ENCODE data around the gene TSSK2. TPM values are rescaled to one million over a fixed set of nuclear protein-coding genes. Genes with fewer than 3 reads are reported as not detected.

Gene TSSK2
- polyA plus RNA-seq, 1 donor (not counting 4 experiments of a cell fraction or from before 2014, with no cell fraction given), result not detected

GRCh38 chr22:19147195-19147780, 16.2 kb downstream of the TSSK2 start:
- no peak for DNase-seq (ENCODE audit: low read depth, low spot score)
- H3K4me3 ChIP-seq (ENCODE audit: control insufficient read depth in 2 of 3, extremely low read depth in 1 of 3, insufficient read depth in 2 of 3, low read depth in 1 of 3, low read length in 3 of 3), result no peak overlapping the region
- dilution Hi-C loops (cut with MboI; ENCODE audit: extremely low pct_ligation_motif_present, low sequenced_read_pairs), result no loop called here
- no peak overlapping the region for H3K9ac ChIP-seq (ENCODE audit: control insufficient read depth, extremely low read depth, insufficient read depth, low read length)
- TF ChIP-seq EZH2 (IDR thresholded peaks at IDR 0.05; ENCODE audit: low read length) (no peak), CTCF (optimal IDR thresholded peaks at IDR 0.05 in 1 of 3, IDR thresholded peaks at IDR 0.05 in 1 of 3, conservative IDR thresholded peaks at IDR 0.05 in 1 of 3; ENCODE audit: extremely low read depth in 1 of 3, insufficient read depth in 2 of 3, low read length in 3 of 3) (no peak)
- no peak overlapping the region for H2AFZ ChIP-seq (ENCODE audit: control insufficient read depth, low read length)
- no peaks in the 10 kb centered on the region for H4K20me1 ChIP-seq (ENCODE audit: control insufficient read depth, extremely low read depth, insufficient read depth, low read length)
- H3K79me2 ChIP-seq (ENCODE audit: control insufficient read depth, insufficient read depth, low read length), result peaks cover 18% of the 10 kb centered on the region
- no peak overlapping the region for H3K4me2 ChIP-seq (ENCODE audit: control insufficient read depth, extremely low read depth, insufficient read depth, low read depth, low read length)
- H3K9me3 ChIP-seq (ENCODE audit: control insufficient read depth, low read depth, low read length), result no peaks in the 10 kb centered on the region
- H3K9me1 ChIP-seq (ENCODE audit: control insufficient read depth, extremely low read depth, insufficient read depth, low read length), result no peaks in the 10 kb centered on the region
- no peak overlapping the region for H3K27ac ChIP-seq (ENCODE audit: control insufficient read depth, insufficient read depth, low read length)
- peaks cover 46% of the 10 kb centered on the region for H3K27me3 ChIP-seq (ENCODE audit: control insufficient read depth, extremely low read depth, insufficient read depth, low read length)
- no peak for FAIRE-seq
- H3K4me1 ChIP-seq (ENCODE audit: control insufficient read depth, extremely low read depth, insufficient read depth, low read length), result peaks cover 6% of the 10 kb centered on the region
- peaks cover 0 to 3% of the 10 kb centered on the region in 2 experiments for H3K36me3 ChIP-seq (ENCODE audit: control insufficient read depth in 2 of 2, extremely low read depth in 1 of 2, insufficient read depth in 2 of 2, low read length in 2 of 2)

- no peaks in the 10 kb centered on the region for H3K9me3 ChIP-seq (ENCODE audit: control insufficient read depth, low read depth, low read length)
- TF ChIP-seq CTCF (optimal IDR thresholded peaks at IDR 0.05 in 1 of 3, IDR thresholded peaks at IDR 0.05 in 1 of 3, conservative IDR thresholded peaks at IDR 0.05 in 1 of 3; ENCODE audit: extremely low read depth in 1 of 3, insufficient read depth in 2 of 3, low read length in 3 of 3) (no peak), EZH2 (IDR thresholded peaks at IDR 0.05; ENCODE audit: low read length) (no peak)
- no peak overlapping the region for H3K9ac ChIP-seq (ENCODE audit: control insufficient read depth, extremely low read depth, insufficient read depth, low read length)
- peaks cover 52% of the 10 kb centered on the region for H3K27me3 ChIP-seq (ENCODE audit: control insufficient read depth, extremely low read depth, insufficient read depth, low read length)
- H3K36me3 ChIP-seq (ENCODE audit: control insufficient read depth in 2 of 2, extremely low read depth in 1 of 2, insufficient read depth in 2 of 2, low read length in 2 of 2), result no peaks in the 10 kb centered on the region
- no peaks in the 10 kb centered on the region for H4K20me1 ChIP-seq (ENCODE audit: control insufficient read depth, extremely low read depth, insufficient read depth, low read length)
- no peak overlapping the region for H3K27ac ChIP-seq (ENCODE audit: control insufficient read depth, insufficient read depth, low read length)
- H3K9me1 ChIP-seq (ENCODE audit: control insufficient read depth, extremely low read depth, insufficient read depth, low read length), result no peaks in the 10 kb centered on the region
- dilution Hi-C loops (cut with MboI; ENCODE audit: extremely low pct_ligation_motif_present, low sequenced_read_pairs), result no loop called here
- no peak for DNase-seq (ENCODE audit: low read depth, low spot score)
- FAIRE-seq, result no peak
- H3K4me2 ChIP-seq (ENCODE audit: control insufficient read depth, extremely low read depth, insufficient read depth, low read depth, low read length), result no peak overlapping the region
- H3K79me2 ChIP-seq (ENCODE audit: control insufficient read depth, insufficient read depth, low read length), result peaks cover 9% of the 10 kb centered on the region
- H3K4me3 ChIP-seq (ENCODE audit: control insufficient read depth in 2 of 3, extremely low read depth in 1 of 3, insufficient read depth in 2 of 3, low read depth in 1 of 3, low read length in 3 of 3), result no peak overlapping the region
- H3K4me1 ChIP-seq (ENCODE audit: control insufficient read depth, extremely low read depth, insufficient read depth, low read length), result peaks cover 2% of the 10 kb centered on the region
- H2AFZ ChIP-seq (ENCODE audit: control insufficient read depth, low read length), result no peak overlapping the region
These were observed 17.4 kb downstream of the TSSK2 start for GRCh38 chr22:19148417-19149046.

Data from keratinocyte (primary cell).